SIG-M5 treated with dmso at 0.1 percent for 504 hours (cell line): ENCODE data around the gene CDH23.

Experiments
- DNase-seq: peaks from one replicate; lab custom pipeline; 2025; ENCODE audit not compliant: unreplicated experiment; lab: John Stamatoyannopoulos, UW

CDH23 gene

GRCh38 chr10:71761541-71762113, 364.9 kb downstream of the CDH23 start:
- no peak for DNase-seq

DNA sequence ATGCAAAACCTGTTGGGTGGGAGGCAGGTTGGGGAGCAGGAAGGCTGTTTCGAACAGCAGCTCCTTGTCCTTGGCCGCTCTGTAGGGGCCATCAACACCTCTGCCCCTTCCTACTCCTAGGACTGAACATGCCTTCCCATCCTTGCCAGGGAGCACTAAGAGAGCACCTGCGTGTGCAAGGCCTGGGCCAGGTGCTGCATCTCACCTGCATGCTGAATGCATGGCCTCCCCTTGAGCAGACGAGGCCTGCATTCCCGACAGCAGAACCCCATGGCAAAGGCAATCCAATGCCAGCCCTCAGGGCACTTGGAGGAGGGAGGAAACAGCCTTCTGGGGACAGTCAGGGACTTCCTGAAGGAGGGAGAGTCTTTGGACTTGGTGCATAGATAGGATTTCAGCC, 365.6 kb downstream of the CDH23 start:
- no peak for DNase-seq

GRCh38 chr10:71763352-71764127, 366.8 kb downstream of the CDH23 start:
- no peak for DNase-seq

GRCh38 chr10:71765176-71765904, 368.6 kb downstream of the CDH23 start:
- DNase-seq: no peak

- no peak for DNase-seq
These were observed 369.4 kb downstream of the CDH23 start for GRCh38 chr10:71765906-71766716.

- DNase-seq: peak; percentile 20
These were observed 370.1 kb downstream of the CDH23 start for GRCh38 chr10:71766717-71767419.

- DNase-seq: no peak
These were observed 370.8 kb downstream of the CDH23 start for GRCh38 chr10:71767420-71768035.

GRCh38 chr10:71769279-71769823, 372.6 kb downstream of the CDH23 start:
- no peak for DNase-seq

GRCh38 chr10:71770255-71770654, 373.5 kb downstream of the CDH23 start:
- no peak for DNase-seq

DNA sequence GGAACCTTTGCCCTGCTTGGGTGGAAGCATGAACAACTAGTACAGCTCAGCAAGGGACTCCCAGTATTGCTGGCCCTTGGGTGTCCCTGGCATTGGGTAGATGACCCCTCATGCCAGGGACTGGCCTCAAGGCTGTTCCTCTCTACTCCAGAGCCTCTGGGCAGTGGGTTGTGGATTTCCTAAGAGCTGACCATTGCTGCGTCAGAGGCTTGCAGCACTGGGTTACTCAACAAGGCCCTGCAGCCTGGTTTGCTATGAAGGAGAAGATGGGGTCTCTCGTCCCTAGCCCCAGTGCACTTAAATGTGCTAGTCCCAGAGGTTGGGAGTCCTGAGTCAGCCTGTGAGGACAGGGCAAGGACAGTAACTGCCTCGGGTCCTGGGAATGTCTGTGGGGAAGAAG, 374.1 kb downstream of the CDH23 start:
- no peak for DNase-seq

GRCh38 chr10:71771204-71771603, 374.5 kb downstream of the CDH23 start:
- DNase-seq: no peak

GRCh38 chr10:71771821-71772617, 375.3 kb downstream of the CDH23 start:
- DNase-seq: peak; percentile 55

GRCh38 chr10:71772832-71773220, 376.1 kb downstream of the CDH23 start:
- no peak for DNase-seq

- peak; percentile 62 for DNase-seq
These were observed 376.7 kb downstream of the CDH23 start, which contains the start of gene VSIR for GRCh38 chr10:71773221-71773971. TSS of gene VSIR (minus strand) at chr10:71773520. CDS start at chr10:71773439, 81 bp downstream.

- DNase-seq: peak; percentile 86
These were observed 378.4 kb downstream of the CDH23 start for GRCh38 chr10:71774916-71775702.

DNA sequence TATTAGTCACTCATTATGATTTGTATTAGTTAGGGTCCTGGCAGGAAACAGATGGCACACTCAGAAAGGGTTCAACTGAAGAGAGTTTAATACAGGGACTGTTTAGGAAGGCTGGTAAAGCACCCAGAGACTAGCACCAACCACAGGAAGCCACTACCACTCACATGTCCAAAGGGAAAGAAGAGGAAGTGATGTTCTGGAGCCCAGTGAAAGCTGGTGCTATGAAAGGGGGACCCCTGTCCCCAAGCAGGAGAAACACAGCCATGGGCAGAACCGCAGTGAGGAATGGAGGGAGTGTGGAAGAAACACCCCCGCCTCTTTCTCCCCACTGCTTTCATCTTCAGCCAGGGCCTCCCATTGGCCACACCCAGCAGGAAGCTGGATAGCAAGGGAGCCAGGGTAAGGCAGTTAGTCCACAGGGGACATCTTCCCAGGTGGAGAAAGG, 379.8 kb downstream of the CDH23 start:
- DNase-seq: peak; percentile 73

- no peak for DNase-seq
These were observed 380.7 kb downstream of the CDH23 start for GRCh38 chr10:71777213-71777985.
